Central memory CD4-positive, alpha-beta T cell (primary cell): Measurements from ENCODE around the gene SLC4A4.

ENCODE experiments used
- DNase-seq: peaks from one replicate; pipeline ENCODE4 v3.0.0; 2022

The SLC4A4 gene

GRCh38 chr4:71473541-71474240 lies 134.9 kb downstream of the SLC4A4 start:
- DNase-seq = no peak

- no peak for DNase-seq
Measured at GRCh38 chr4:71474731-71475130, 135.9 kb downstream of the SLC4A4 start.

- DNase-seq = no peak
Measured at GRCh38 chr4:71476240-71476639, 137.4 kb downstream of the SLC4A4 start.

GRCh38 chr4:71486550-71487343 lies 147.9 kb downstream of the SLC4A4 start:
- DNase-seq = no peak

- no peak for DNase-seq
Measured at GRCh38 chr4:71487344-71487920, 148.6 kb downstream of the SLC4A4 start.

GRCh38 chr4:71494539-71494938 lies 155.7 kb downstream of the SLC4A4 start:
- DNase-seq = no peak

- no peak for DNase-seq
Measured at GRCh38 chr4:71495454-71495853, 156.6 kb downstream of the SLC4A4 start.

- no peak for DNase-seq
Measured at GRCh38 chr4:71497078-71497477, 158.3 kb downstream of the SLC4A4 start.

GRCh38 chr4:71498002-71498401 lies 159.2 kb downstream of the SLC4A4 start:
- DNase-seq = no peak

- no peak for DNase-seq
Measured at GRCh38 chr4:71498625-71499024, 159.8 kb downstream of the SLC4A4 start.

GRCh38 chr4:71501992-71502391 lies 163.2 kb downstream of the SLC4A4 start:
- no peak for DNase-seq

- DNase-seq = no peak
Measured at GRCh38 chr4:71518283-71518989, 179.6 kb downstream of the SLC4A4 start.

GRCh38 chr4:71520308-71520707 lies 181.5 kb downstream of the SLC4A4 start:
- no peak for DNase-seq

- DNase-seq = no peak
Measured at GRCh38 chr4:71520850-71521249, 182.0 kb downstream of the SLC4A4 start.

- no peak for DNase-seq
Measured at GRCh38 chr4:71524756-71525155, 185.9 kb downstream of the SLC4A4 start.

GRCh38 chr4:71526637-71527406 lies 188.0 kb downstream of the SLC4A4 start:
- DNase-seq = no peak

- no peak for DNase-seq
Measured at GRCh38 chr4:71532407-71532806, 193.6 kb downstream of the SLC4A4 start.

- DNase-seq = no peak
Measured at GRCh38 chr4:71533121-71533520, 194.3 kb downstream of the SLC4A4 start.

GRCh38 chr4:71537551-71538065 lies 198.8 kb downstream of the SLC4A4 start:
- DNase-seq = no peak

- DNase-seq = no peak
Measured at GRCh38 chr4:71538528-71538927, 199.7 kb downstream of the SLC4A4 start.

GRCh38 chr4:71540749-71541269 lies 202.0 kb downstream of the SLC4A4 start:
- no peak for DNase-seq

GRCh38 chr4:71541541-71541940 lies 202.7 kb downstream of the SLC4A4 start:
- DNase-seq = no peak
